HT-29 (cell line): ENCODE measurements around the gene MED12. TPM values are rescaled to one million over a fixed set of nuclear protein-coding genes. Genes with fewer than 3 reads are reported as not detected.
A peak's percentile ranks its signal among the peaks of the same experiment; 100 is the strongest.

Experiments used
- DNase-seq: peaks from one replicate; pipeline ENCODE4 v3.0.0-alpha.2; 2015; ENCODE audit warnings: low spot score
- total RNA-seq: library from RNA; depleted of rRNA; stranded (reverse); fragments of >200 nt; shearing (Covaris generic); gene quantifications from 2 replicates; pipeline ENCODE4 v1.2.3, GENCODE V29; 2014; rRNA removed

The MED12 gene
- 21.4 and 36.2 TPM in 2 replicates for total RNA-seq

DNA sequence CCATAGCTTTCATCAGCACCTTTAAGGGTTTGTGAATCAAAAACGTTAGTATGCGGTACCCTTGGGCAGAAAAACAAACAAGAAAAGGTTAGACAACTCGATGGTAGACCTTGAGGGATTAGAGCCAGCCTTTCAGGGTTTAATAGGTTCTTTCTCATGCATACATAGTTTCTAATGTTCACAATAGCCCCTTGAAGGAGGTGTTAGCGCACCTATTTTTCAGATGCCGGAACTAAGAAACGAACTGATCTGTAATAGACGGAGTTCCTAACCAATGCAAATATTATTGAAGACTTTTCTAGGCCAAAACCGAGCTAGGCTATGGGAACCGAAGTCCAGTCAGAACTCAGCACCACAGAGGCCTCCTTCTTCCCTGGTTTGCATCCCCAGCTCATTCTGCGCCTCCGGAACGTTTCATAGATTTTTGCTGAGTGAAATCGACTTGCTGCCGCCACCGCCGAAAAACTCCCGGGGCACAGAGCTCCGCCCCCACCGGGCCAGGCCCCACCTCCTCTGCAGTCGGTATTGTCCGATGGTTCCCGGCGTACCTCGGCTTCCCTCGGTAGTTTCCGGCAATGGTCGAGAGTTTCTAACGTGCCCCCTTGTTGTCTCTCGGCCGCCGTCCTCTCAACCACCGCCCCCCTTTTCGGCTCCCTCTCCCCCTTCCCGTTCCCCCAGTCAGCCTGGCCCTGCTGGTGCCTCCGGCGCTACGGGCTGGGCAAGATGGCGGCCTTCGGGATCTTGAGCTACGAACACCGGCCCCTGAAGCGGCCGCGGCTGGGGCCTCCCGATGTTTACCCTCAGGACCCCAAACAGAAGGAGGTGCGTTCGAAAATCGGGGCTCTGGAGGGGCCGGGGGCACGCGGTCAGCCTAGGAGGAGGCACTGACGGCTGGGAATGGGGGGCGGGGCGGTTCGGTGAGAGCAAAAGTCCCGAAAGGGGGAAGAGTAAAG, at the start of gene MED12:
TSS of gene MED12 (plus strand) at position 565 of the 953 bp plus-strand sequence. CDS start at position 724, 159 bp downstream.
- peak; percentile 61 for DNase-seq

- no peak for DNase-seq
Observed at GRCh38 chrX:71070531-71070930, 47.9 kb upstream of the MED12 start.

GRCh38 chrX:71081330-71082123, 36.9 kb upstream of the MED12 start:
- no peak for DNase-seq

GRCh38 chrX:71082124-71082647, 36.2 kb upstream of the MED12 start:
- no peak for DNase-seq

DNA sequence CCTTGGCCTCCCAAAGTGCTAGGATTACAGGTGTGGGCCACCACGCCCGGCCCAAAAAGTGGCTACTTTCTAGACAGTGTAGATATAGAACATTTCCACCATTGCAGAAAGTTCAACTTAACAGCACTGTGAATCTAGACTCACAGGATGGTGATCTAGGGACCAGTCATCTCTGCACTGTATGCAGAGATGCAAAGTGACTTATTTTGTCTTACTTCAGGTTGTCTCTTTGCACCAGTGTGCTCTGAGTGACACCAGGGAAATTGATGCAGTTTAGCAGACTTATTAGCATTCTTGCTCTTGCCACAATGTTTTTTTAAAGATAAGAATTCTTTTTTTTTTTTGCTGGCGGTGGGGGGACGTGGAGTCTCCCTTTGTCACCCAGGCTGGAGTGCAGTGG, 35.6 kb upstream of the MED12 start:
- DNase-seq, result no peak

- no peak for DNase-seq
Observed at GRCh38 chrX:71085900-71086299, 32.5 kb upstream of the MED12 start.

GRCh38 chrX:71091263-71091662, 27.1 kb upstream of the MED12 start:
- DNase-seq, result no peak

- DNase-seq, result no peak
Observed at GRCh38 chrX:71095033-71095432, 23.4 kb upstream of the MED12 start.

GRCh38 chrX:71095555-71095980, 22.8 kb upstream of the MED12 start, which contains the start of gene FOXO4:
TSS of gene FOXO4 (plus strand) at chrX:71095851. CDS start at chrX:71096529, 678 bp downstream.
- DNase-seq, result peak; percentile 83

DNA sequence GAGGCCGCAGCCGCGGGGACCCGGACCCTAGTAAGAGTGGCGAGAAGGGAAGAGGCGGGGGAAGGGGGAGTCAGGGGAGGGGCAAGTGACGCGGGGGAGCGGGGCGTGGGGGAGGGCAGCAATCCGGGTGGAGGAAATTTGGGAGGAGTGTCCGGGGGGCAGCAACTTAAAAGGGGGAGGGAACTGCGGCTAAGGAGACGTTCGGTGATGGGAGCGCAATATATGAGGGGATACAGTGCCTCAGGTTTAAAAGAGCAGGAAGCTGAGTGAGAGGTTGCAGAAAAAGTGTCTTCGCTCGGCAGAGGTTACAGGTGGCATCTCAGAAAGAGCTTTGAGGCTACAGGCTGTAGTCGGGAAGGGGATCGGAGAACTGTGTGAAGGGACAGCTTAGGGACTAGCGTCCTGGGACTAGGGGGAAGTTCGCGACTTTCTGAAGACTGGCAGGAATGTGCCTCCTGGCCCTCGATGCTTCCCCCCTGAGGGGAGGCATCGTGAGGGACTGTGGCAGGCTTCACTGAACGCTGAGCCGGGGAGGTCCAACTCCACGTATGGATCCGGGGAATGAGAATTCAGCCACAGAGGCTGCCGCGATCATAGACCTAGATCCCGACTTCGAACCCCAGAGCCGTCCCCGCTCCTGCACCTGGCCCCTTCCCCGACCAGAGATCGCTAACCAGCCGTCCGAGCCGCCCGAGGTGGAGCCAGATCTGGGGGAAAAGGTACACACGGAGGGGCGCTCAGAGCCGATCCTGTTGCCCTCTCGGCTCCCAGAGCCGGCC, 22.2 kb upstream of the MED12 start:
- peak; percentile 16 for DNase-seq

- no peak for DNase-seq
Observed at GRCh38 chrX:71096760-71097032, 21.7 kb upstream of the MED12 start.

GRCh38 chrX:71098302-71098701, 20.1 kb upstream of the MED12 start:
- DNase-seq, result peak; percentile 48

- DNase-seq, result no peak
Observed at GRCh38 chrX:71098951-71099506, 19.4 kb upstream of the MED12 start.

DNA sequence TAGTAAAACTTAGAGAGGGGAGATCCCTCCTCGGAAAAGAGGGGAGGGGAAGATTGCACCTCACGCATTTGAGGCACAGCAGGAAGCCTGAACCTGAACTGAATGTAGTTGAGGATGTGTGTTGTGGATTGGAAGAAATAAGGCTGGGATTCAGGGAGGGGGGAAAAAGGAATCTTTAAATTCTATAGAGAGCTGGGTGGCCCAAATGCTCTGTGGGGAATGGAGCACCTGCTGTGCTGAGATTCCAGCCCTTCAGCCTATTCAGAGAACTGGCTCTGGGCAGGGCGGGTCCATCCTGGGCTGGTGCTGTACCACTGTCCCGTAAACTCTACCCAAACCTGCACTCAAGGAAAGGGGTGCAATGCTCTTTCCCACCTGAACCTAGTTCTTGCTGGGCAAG, 18.7 kb upstream of the MED12 start:
- DNase-seq, result no peak

GRCh38 chrX:71100581-71101505, 17.6 kb upstream of the MED12 start:
- no peak for DNase-seq

- DNase-seq, result no peak
Observed at GRCh38 chrX:71102292-71102691, 16.1 kb upstream of the MED12 start.

DNA sequence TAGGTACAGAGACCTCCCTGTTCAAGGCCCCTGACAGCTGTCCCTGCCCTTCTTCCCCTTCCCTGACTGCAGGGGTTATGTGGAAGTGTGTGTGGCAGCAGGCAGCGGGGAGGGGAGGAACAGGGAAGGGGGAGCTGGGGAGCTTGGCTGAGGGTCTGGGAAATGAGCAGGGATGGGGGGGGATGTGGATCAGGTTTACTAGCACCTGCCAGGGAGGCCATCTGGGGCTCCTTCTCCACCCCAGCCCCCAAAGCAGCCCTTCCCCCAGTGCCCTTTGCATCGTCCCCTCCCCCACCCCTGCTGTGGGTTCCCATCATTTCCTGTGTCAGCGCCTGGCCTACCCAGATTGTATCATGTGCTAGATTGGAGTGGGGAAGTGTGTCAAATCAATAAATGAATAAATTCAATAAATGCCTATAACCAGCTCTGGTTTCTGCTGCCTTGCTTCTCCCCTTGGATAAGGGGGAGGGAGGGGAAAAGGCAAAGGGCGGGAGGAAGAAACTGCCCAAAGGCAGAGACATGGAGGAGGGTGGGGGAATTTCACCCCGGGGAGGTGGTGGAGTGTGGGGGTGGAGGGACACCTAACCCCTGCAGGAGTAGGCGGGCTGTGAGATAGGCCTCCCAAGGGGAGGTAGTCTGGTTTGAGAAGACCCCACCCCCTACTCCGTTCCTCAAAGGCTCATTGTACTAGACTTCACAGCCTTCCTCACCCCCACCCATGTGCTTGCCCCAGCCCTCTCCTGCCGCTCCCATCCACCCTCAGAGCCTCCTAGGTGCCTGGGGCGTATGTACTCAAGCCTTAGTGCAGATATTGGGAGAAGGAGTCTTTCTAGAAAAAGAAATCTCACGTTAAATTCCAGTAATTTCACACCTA, 15.0 kb upstream of the MED12 start:
- DNase-seq, result no peak

DNA sequence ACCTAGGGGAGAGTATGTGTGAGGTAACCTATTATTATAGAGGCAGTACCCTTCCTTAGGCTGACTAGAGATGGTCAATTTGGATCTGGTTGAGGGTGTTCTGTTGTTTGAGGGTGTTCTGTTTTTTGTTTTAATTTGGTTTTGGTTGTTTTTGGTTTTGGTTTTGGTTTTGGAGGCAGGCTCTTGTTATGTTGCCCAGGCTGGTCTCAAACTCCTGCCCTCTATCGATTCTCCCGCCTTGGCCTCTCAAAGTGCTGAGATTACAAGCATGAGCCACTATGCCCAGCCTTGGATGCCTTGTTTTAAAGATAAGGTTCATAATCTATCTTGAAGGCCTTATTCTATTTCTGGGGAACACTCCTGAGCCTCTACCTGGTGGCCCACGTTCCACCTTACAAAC, 12.8 kb upstream of the MED12 start:
- no peak for DNase-seq

GRCh38 chrX:71106427-71106826, 12.0 kb upstream of the MED12 start, which contains the start of gene CXorf65:
TSS of gene CXorf65 (minus strand) at chrX:71106740. CDS start at chrX:71106556, 184 bp downstream.
- DNase-seq, result no peak
